GM12875 (cell line): Measurements from ENCODE around the gene PCMTD2.

Source experiments
- H3K4me3 ChIP-seq: one replicate; pipeline ENCODE4 v1.5.1; 2011; ENCODE audit warnings: low read depth, low read length, control low read depth
- TF ChIP-seq, protein P1 (sequence below): IDR thresholded peaks from 2 replicates; pipeline ENCODE4 v1.5.1; 2011; ENCODE audit warnings: low read depth, mild to moderate bottlenecking, control low read depth, inconsistent platforms, low read length, moderate library complexity, borderline replicate concordance; ENCODE audit not compliant: insufficient read depth

The PCMTD2 gene

DNA sequence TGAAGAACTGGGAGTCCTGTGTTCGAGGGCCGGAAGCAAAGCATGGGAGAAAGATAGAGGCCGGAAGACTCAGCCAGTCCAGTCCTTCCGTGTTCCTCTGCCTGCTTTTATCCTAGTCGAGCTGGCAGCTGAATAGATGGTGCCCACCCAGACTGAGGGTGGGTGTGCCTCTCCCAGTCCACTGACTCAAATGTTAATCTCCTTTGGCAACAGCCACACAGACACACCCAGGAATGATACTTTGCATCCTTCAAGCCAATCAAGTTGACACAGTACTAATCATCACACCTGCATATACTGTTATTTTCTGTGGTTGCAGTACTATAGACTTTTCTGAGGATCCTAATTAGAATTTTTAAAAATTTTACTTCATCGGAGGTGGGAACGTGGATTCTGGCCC, 21.3 kb downstream of the PCMTD2 start:
- H3K4me3 ChIP-seq = no peak overlapping the region
- TF ChIP-seq, protein P1, sequence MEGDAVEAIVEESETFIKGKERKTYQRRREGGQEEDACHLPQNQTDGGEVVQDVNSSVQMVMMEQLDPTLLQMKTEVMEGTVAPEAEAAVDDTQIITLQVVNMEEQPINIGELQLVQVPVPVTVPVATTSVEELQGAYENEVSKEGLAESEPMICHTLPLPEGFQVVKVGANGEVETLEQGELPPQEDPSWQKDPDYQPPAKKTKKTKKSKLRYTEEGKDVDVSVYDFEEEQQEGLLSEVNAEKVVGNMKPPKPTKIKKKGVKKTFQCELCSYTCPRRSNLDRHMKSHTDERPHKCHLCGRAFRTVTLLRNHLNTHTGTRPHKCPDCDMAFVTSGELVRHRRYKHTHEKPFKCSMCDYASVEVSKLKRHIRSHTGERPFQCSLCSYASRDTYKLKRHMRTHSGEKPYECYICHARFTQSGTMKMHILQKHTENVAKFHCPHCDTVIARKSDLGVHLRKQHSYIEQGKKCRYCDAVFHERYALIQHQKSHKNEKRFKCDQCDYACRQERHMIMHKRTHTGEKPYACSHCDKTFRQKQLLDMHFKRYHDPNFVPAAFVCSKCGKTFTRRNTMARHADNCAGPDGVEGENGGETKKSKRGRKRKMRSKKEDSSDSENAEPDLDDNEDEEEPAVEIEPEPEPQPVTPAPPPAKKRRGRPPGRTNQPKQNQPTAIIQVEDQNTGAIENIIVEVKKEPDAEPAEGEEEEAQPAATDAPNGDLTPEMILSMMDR = no peak

DNA sequence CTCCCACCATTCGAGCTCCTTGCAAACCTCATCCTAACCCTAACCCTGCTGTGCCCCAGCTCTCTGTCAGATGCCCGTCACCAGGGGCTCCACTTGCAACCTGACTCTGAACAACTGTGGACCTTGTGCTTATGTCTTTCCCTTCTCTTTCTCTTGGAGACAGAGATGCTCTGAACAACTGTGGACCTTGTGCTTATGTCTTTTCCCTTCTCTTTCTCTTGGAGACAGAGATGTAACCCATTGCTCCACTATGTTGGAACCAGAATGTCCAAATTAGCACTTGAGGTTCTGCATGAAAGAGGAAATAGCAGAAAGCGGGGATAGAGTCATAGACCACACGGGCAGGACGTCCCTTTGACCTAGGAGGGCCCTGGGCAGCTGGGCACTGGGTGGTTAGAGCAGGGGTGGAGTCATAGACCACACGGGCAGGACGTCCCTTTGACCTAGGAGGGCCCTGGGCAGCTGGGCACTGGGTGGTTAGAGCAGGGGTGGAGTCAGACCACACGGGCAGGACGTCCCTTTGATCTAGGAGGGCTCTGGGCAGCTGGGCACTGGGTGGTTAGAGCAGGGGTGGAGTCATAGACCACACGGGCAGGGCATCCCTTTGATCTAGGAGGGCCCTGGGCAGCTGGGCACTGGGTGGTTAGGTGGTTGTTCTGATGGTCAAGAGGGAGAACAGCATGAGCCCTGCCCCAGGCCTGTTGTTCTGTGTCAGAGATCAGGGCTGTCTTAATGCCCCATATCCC, 22.2 kb downstream of the PCMTD2 start:
- TF ChIP-seq, protein P1 = no peak
- no peak overlapping the region for H3K4me3 ChIP-seq

DNA sequence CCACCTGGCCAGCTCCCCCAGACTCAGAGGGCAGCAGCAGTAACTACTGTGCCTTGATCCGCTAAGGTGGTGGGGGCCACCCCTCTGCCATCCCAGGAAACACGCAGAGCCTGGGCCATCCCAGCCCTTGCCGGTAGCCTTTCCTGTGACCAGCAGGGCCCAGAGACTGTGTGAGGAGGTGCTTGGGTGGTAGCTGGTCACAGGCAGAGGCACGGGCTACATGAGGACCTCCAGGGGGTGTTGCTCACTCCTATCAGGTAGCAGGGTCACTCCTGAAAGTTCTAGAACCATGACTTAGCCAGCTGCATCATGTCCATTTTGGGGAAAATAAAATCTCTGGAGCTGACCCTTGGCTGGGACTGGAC, 22.8 kb downstream of the PCMTD2 start:
- TF ChIP-seq, protein P1 = no peak
- no peak overlapping the region for H3K4me3 ChIP-seq

- no peak overlapping the region for H3K4me3 ChIP-seq
- TF ChIP-seq, protein P1 = no peak
Measured at GRCh38 chr20:64279826-64280459, 24.4 kb downstream of the PCMTD2 start.

DNA sequence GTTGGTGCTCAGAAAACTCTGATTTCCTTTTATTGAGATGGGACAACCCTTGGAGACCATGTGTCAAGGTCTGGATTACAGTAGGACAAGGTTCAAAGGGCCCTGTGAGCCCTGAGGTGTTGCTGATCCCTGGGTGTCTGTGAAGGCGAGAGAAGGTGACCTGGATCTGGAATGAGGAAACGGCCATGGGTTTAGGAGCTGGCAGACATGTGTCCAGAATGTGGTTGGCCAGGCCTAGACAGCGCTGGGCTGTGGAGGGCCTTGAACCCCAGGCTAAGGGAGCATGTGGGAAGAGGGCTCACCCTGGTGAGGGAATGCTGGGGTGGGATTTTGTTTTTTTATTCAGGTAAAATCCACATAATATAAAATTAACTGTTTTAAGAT, 24.9 kb downstream of the PCMTD2 start:
- TF ChIP-seq, protein P1 = no peak
- H3K4me3 ChIP-seq = no peak overlapping the region

- no peak overlapping the region for H3K4me3 ChIP-seq
- TF ChIP-seq, protein P1 = no peak
Measured at GRCh38 chr20:64283646-64284045, 28.1 kb downstream of the PCMTD2 start.
